ENCODE results near the gene NFKB2.

NFKB2 gene

DNA sequence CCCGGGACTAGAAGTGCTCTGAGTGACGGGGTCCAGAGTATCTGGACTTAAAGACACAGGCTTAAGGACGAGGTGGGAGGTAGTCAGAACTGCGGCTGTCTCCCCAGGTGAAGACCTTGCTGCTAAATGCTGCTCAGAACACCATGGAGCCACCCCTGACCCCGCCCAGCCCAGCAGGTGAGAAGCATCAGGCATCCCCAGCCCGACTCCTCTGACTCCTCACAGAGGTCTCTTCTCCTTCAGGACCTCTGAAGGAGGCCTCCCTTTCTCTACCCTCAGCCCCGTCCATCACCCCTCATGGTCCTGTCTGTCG, 5.8 kb downstream of the NFKB2 start:
- CTCF ChIA-PET, result interaction anchor here (0.6 to 7.2 kb wide), 9 partner anchors 8 to 230 kb away, joined by 3 to 60 read pairs (median 4); partner anchors contain the start of gene CUEDC2

DNA sequence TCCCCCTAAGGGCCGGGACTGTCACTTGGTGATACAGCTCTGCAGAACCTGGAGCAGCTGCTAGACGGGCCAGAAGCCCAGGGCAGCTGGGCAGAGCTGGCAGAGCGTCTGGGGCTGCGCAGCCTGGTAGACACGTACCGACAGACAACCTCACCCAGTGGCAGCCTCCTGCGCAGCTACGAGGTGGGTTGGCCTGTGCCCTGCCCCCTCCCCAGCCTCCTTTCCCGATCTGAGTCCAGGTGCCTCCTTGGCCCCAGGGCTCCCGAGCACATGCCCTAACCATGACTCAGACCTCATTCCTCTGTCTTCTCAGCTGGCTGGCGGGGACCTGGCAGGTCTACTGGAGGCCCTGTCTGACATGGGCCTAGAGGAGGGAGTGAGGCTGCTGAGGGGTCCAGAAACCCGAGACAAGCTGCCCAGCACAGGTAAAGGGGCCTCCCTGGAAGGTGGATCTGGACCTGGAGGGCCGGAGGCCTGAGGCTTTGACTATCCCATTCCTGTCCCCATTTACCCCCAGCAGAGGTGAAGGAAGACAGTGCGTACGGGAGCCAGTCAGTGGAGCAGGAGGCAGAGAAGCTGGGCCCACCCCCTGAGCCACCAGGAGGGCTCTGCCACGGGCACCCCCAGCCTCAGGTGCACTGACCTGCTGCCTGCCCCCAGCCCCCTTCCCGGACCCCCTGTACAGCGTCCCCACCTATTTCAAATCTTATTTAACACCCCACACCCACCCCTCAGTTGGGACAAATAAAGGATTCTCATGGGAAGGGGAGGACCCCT, 6.4 kb downstream of the NFKB2 start:
- H3K27ac ChIP-seq (ENCODE audit: extremely low read depth, low read depth, low read length), result no peak overlapping the region
- H3K4me3 ChIP-seq (ENCODE audit: low read depth, low read length), result no peak overlapping the region
- POLR2A ChIA-PET, result interaction anchor here (1.1 to 1.7 kb wide), 5 partner anchors 19 to 172 kb away, joined by 3 to 8 read pairs (median 4); partner anchors contain the start of genes CUEDC2 and FBXL15
- TF ChIP-seq ZNF596 (tag by site-specific recombination; IDR thresholded peaks at IDR 0.05) (no peak), ZNF433 (tag by site-specific recombination; IDR thresholded peaks at IDR 0.05; ENCODE audit: low read depth) (no peak), HOXC10 (CRISPR knock-in tag; IDR thresholded peaks at IDR 0.05) (no peak), ZNF558 (tag by site-specific recombination; IDR thresholded peaks at IDR 0.05) (no peak), FEZF1 (tag by site-specific recombination; IDR thresholded peaks at IDR 0.05) (no peak), ZNF629 (tag by site-specific recombination; IDR thresholded peaks at IDR 0.05) (0 out of 2 replicates have a peak, but pooled peaks have one; percentile 16), ZNF2 (tag by site-specific recombination; IDR thresholded peaks at IDR 0.05) (peak; percentile 57; the same call in 1 of the 2 replicates), ZEB2 (tag by site-specific recombination; IDR thresholded peaks at IDR 0.05) (0 out of 2 replicates have a peak, but pooled peaks have one; percentile 26), GLIS1 (tag by site-specific recombination; IDR thresholded peaks at IDR 0.05) (peak; percentile 42), ZNF169 (tag by site-specific recombination; IDR thresholded peaks at IDR 0.05) (no peak), KLF8 (tag by site-specific recombination; IDR thresholded peaks at IDR 0.05) (0 out of 2 replicates have a peak, but pooled peaks have one; percentile 25), ZNF530 (tag by site-specific recombination; IDR thresholded peaks at IDR 0.05; ENCODE audit: low read depth) (no peak), MZF1 (tag by site-specific recombination; IDR thresholded peaks at IDR 0.05; ENCODE audit: borderline replicate concordance) (no peak), ZNF324 (tag by site-specific recombination; IDR thresholded peaks at IDR 0.05) (no peak)
- TF ChIP-seq, protein P1, sequence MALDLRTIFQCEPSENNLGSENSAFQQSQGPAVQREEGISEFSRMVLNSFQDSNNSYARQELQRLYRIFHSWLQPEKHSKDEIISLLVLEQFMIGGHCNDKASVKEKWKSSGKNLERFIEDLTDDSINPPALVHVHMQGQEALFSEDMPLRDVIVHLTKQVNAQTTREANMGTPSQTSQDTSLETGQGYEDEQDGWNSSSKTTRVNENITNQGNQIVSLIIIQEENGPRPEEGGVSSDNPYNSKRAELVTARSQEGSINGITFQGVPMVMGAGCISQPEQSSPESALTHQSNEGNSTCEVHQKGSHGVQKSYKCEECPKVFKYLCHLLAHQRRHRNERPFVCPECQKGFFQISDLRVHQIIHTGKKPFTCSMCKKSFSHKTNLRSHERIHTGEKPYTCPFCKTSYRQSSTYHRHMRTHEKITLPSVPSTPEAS (tag by site-specific recombination; IDR thresholded peaks at IDR 0.05), result no peak
- TF ChIP-seq, protein P2, sequence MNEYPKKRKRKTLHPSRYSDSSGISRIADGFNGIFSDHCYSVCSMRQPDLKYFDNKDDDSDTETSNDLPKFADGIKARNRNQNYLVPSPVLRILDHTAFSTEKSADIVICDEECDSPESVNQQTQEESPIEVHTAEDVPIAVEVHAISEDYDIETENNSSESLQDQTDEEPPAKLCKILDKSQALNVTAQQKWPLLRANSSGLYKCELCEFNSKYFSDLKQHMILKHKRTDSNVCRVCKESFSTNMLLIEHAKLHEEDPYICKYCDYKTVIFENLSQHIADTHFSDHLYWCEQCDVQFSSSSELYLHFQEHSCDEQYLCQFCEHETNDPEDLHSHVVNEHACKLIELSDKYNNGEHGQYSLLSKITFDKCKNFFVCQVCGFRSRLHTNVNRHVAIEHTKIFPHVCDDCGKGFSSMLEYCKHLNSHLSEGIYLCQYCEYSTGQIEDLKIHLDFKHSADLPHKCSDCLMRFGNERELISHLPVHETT (tag by site-specific recombination; IDR thresholded peaks at IDR 0.05), result peak; percentile 44; the same call in 1 of the 2 replicates
- TF ChIP-seq, protein P3, sequence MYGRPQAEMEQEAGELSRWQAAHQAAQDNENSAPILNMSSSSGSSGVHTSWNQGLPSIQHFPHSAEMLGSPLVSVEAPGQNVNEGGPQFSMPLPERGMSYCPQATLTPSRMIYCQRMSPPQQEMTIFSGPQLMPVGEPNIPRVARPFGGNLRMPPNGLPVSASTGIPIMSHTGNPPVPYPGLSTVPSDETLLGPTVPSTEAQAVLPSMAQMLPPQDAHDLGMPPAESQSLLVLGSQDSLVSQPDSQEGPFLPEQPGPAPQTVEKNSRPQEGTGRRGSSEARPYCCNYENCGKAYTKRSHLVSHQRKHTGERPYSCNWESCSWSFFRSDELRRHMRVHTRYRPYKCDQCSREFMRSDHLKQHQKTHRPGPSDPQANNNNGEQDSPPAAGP (tag by site-specific recombination; IDR thresholded peaks at IDR 0.05), result no peak

More for the DNA sequence above, 5.8 kb downstream of the NFKB2 start:
- H3K27ac ChIP-seq (ENCODE audit: extremely low read depth, low read depth, low read length), result no peak overlapping the region
- no peak overlapping the region for H3K4me3 ChIP-seq (ENCODE audit: low read depth, low read length)
- H3K36me3 ChIP-seq (ENCODE audit: control insufficient read depth in 2 of 2, insufficient read depth in 1 of 2, low read length in 2 of 2), result peaks cover 0 to 24% of the 10 kb centered on the region in 2 experiments; a peak in 1 of 3 replicates
- no peaks in the 10 kb centered on the region for H3K4me1 ChIP-seq (ENCODE audit: control insufficient read depth, insufficient read depth, low read length)
- H3K9me3 ChIP-seq (ENCODE audit: control insufficient read depth, insufficient read depth, low read depth, low read length), result no peaks in the 10 kb centered on the region
- POLR2A ChIA-PET, result interaction anchor here (1.1 to 1.7 kb wide), 3 partner anchors 21 to 171 kb away, joined by 3 to 8 read pairs (median 4); no protein-coding TSS in a partner anchor
- TF ChIP-seq SALL2 (tag by site-specific recombination; IDR thresholded peaks at IDR 0.05; ENCODE audit: borderline replicate concordance) (no peak), ZNF561 (tag by site-specific recombination; IDR thresholded peaks at IDR 0.05; ENCODE audit: borderline replicate concordance) (no peak), SCRT1 (tag by site-specific recombination; IDR thresholded peaks at IDR 0.05; ENCODE audit: borderline replicate concordance) (no peak), ZNF146 (tag by site-specific recombination; IDR thresholded peaks at IDR 0.05) (no peak), ZNF658 (tag by site-specific recombination; IDR thresholded peaks at IDR 0.05) (no peak), ZNF473 (tag by site-specific recombination; IDR thresholded peaks at IDR 0.05) (no peak), KLF9 (tag by site-specific recombination; IDR thresholded peaks at IDR 0.05; ENCODE audit: low read depth) (no peak), FEZF1 (tag by site-specific recombination; IDR thresholded peaks at IDR 0.05) (no peak), ZBTB20 (tag by site-specific recombination; IDR thresholded peaks at IDR 0.05) (no peak), ZNF544 (tag by site-specific recombination; IDR thresholded peaks at IDR 0.05) (no peak), ZNF664 (tag by site-specific recombination; IDR thresholded peaks at IDR 0.05) (no peak), ZBTB8A (tag by site-specific recombination; IDR thresholded peaks at IDR 0.05) (no peak)
- TF ChIP-seq, protein P4, sequence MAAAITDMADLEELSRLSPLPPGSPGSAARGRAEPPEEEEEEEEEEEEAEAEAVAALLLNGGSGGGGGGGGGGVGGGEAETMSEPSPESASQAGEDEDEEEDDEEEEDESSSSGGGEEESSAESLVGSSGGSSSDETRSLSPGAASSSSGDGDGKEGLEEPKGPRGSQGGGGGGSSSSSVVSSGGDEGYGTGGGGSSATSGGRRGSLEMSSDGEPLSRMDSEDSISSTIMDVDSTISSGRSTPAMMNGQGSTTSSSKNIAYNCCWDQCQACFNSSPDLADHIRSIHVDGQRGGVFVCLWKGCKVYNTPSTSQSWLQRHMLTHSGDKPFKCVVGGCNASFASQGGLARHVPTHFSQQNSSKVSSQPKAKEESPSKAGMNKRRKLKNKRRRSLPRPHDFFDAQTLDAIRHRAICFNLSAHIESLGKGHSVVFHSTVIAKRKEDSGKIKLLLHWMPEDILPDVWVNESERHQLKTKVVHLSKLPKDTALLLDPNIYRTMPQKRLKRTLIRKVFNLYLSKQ (tag by site-specific recombination; IDR thresholded peaks at IDR 0.05; ENCODE audit: borderline replicate concordance), result no peak
- TF ChIP-seq, protein P5, sequence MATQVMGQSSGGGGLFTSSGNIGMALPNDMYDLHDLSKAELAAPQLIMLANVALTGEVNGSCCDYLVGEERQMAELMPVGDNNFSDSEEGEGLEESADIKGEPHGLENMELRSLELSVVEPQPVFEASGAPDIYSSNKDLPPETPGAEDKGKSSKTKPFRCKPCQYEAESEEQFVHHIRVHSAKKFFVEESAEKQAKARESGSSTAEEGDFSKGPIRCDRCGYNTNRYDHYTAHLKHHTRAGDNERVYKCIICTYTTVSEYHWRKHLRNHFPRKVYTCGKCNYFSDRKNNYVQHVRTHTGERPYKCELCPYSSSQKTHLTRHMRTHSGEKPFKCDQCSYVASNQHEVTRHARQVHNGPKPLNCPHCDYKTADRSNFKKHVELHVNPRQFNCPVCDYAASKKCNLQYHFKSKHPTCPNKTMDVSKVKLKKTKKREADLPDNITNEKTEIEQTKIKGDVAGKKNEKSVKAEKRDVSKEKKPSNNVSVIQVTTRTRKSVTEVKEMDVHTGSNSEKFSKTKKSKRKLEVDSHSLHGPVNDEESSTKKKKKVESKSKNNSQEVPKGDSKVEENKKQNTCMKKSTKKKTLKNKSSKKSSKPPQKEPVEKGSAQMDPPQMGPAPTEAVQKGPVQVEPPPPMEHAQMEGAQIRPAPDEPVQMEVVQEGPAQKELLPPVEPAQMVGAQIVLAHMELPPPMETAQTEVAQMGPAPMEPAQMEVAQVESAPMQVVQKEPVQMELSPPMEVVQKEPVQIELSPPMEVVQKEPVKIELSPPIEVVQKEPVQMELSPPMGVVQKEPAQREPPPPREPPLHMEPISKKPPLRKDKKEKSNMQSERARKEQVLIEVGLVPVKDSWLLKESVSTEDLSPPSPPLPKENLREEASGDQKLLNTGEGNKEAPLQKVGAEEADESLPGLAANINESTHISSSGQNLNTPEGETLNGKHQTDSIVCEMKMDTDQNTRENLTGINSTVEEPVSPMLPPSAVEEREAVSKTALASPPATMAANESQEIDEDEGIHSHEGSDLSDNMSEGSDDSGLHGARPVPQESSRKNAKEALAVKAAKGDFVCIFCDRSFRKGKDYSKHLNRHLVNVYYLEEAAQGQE (tag by site-specific recombination; IDR thresholded peaks at IDR 0.05), result no peak

More for the DNA sequence above, 6.4 kb downstream of the NFKB2 start:
- H3K9me3 ChIP-seq (ENCODE audit: control insufficient read depth, insufficient read depth, low read depth, low read length), result no peaks in the 10 kb centered on the region
- CTCF ChIA-PET, result interaction anchor here (0.6 to 7.2 kb wide), 11 partner anchors 8 to 231 kb away, joined by 3 to 60 read pairs (median 4); partner anchors contain the start of gene CUEDC2
- no peaks in the 10 kb centered on the region for H3K4me1 ChIP-seq (ENCODE audit: control insufficient read depth, insufficient read depth, low read length)
- H3K36me3 ChIP-seq (ENCODE audit: control insufficient read depth in 2 of 2, insufficient read depth in 1 of 2, low read length in 2 of 2), result peaks cover 0 to 20% of the 10 kb centered on the region in 2 experiments; a peak in 1 of 3 replicates
